GM12892 (cell line): ENCODE data around the gene CLDN15.
"Not testable (repeated sequence)": the region's sequence is repeated elsewhere in the genome, so short reads cannot be mapped to it uniquely, and the experiment has no call there.

ENCODE experiments used
- DNase-seq: peaks from one replicate; pipeline ENCODE4 v3.0.0; 2011; ENCODE audit not compliant: insufficient read length
- FAIRE-seq: peaks from 2 replicates; lab custom pipeline; 2011; peaks lifted over from hg19 to GRCh38; lab: Jason Lieb, UNC
- POLR2A ChIP-seq: IDR thresholded peaks from 2 replicates; pipeline ENCODE4 v1.6.1; 2011; ENCODE audit warnings: low read depth, low read length, control low read depth
- POLR2AphosphoS5 ChIP-seq: IDR thresholded peaks from 2 replicates; pipeline ENCODE4 v1.6.1; 2011; ENCODE audit warnings: low read depth, low read length, control low read depth
- TAF1 ChIP-seq: IDR thresholded peaks from 2 replicates; pipeline ENCODE4 v1.6.1; 2011; ENCODE audit warnings: low read depth, mild to moderate bottlenecking, control low read depth, low read length, borderline replicate concordance

Gene CLDN15

DNA sequence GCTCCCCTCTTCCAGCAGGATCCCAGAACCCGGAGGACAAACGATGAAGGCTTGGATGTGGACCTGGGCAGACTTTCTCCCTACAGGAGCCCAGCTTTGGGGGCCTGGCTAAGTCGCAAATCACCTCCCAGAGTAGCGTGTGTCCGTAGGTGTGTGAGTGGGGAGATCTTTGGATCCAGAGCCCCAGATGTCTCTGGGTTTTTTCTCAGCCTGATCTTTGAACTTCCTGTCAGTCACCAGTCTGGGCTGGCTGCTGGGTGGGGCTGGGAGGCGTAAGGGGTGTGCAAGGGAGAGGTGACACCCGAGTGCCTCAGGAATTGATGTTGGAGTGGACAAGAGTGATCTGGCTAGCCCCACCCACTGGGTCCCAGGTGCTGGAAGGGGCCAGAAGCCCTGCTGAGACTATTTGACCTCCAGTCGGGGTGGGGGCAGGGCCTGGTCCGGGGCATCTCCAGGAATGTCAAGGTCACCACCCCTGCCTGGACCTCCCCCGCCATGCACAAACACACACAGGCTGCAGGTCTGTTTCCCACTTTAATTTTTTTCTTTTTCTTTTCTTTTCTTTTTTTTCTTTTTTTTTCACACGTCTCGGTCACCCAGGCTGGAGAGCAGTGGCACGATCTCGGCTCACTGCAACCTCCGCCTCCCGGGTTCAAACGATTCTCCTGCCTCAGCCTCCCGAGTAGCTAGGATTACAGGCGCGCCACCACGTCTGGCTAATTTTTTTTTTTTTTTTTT lies 36.6 kb downstream of the CLDN15 start, which contains the start of gene MOGAT3:
Gene MOGAT3 (minus strand): TSS at position 175 of the 738 bp plus-strand sequence. CDS start 182 bp downstream, outside the sequence.
- no peak for DNase-seq
- TF ChIP-seq POLR2A (no peak), TAF1 (no peak), POLR2AphosphoS5 (no peak)

DNA sequence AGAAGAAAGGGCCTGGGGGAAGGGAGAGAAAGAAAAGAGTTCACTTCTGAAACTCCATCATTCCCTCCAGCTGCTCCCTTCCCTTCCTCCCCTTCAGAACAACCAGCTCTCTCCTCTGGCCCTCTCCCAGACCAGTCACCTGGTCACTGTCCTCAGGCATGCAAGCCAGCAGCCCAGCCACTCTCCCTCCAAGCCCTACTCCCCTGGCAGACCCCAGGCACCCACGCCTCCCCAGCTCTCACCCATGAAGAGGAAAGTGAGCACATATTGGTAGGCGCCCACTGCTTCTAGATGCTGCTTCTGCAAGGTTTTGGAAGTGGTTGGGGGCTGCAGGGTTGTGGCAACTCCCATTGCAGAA lies 37.1 kb downstream of the CLDN15 start:
- TF ChIP-seq POLR2A (no peak), TAF1 (no peak), POLR2AphosphoS5 (no peak)
- no peak for FAIRE-seq
- no peak for DNase-seq

More for the DNA sequence above, 36.6 kb downstream of the CLDN15 start, which contains the start of gene MOGAT3:
- no peak for FAIRE-seq

DNA sequence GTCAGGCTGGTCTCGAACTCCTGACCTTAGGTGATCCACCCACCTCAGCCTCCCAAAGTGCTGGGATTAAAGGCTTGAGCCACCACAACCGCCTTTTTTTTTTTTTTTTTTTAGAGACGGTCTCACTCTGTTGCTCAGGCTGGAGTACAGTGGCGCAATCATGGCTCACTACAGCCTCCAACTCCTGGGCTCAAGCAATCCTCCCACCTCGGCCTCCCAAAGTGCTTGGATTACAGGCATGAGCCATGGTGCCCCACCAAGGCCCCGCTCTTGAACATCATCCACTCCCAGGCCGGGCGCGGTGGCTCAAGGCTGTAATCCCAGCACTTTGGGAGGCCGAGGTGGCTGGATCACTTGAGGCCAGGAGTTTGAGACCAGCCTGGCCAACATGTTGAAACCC lies 38.1 kb downstream of the CLDN15 start:
- not testable (repeated sequence) for FAIRE-seq, DNase-seq

DNA sequence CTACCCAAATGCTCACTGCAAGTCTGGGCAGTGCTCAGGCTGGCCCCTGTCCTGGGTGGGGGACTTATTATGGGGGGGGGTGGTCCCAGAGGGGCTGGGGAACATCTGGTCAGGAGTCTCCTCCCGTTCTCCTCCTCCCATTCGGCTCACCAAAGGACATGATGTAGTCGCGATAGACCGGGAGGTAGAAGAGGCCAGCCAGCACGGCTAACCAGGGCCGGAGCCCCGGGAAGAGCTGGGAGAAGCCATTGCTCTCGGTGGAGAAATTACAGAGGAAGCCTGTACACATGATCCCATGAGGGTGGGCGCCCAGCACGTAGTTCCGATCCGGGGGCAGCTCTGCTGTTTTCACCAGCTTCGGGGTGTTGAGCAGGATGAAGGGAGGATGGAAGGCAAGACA lies 39.1 kb downstream of the CLDN15 start:
- no peak for TF ChIP-seq POLR2AphosphoS5
- no peak for TF ChIP-seq TAF1
- no peak for TF ChIP-seq POLR2A
- no peak for FAIRE-seq
- DNase-seq, result no peak

DNA sequence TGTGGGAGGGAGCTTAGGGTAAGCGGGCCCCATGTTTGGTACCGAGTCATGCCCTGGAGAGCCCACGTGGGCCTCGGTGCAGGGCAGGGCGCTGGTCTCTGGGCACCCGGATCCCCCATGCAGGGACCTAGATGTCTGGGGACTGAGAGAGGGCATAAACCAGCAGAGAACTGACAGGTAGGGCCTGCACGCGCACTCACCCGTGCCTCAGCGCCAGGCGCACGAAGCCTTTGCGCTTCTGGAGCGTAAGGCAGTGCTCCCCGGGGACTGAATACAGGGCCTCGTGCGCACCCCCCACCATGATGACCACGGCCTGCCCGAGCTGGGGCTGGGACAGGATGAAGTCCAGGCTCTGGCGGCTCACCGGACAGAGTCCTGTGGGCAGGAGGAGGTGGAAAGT lies 39.6 kb downstream of the CLDN15 start:
- DNase-seq, result no peak
- no peak for FAIRE-seq
- TF ChIP-seq POLR2AphosphoS5, result no peak
- TF ChIP-seq POLR2A, result no peak
- no peak for TF ChIP-seq TAF1

DNA sequence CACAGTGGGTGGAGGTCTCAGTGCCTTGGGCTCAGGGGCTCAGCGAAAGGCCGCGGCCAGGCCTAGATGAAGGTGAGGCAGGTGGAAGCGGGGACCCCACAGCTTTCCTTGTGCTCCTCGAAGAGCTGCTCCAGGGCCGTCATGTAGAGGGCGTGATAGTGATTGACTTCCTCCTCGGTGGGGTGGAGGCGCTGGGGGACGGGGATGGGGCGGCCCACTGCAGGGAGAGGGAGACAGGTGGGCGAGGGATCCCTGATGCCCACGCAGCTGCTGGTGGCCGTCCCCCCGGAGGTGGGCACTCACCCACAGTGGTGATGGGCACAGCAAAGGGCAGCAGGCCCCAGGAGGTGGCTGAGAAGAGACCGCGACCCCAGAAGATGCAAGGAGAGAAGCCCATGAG lies 41.7 kb downstream of the CLDN15 start:
- FAIRE-seq (no peak), DNase-seq (no peak)
- no peak for TF ChIP-seq POLR2A
- TF ChIP-seq TAF1, result no peak
- TF ChIP-seq POLR2AphosphoS5, result no peak

DNA sequence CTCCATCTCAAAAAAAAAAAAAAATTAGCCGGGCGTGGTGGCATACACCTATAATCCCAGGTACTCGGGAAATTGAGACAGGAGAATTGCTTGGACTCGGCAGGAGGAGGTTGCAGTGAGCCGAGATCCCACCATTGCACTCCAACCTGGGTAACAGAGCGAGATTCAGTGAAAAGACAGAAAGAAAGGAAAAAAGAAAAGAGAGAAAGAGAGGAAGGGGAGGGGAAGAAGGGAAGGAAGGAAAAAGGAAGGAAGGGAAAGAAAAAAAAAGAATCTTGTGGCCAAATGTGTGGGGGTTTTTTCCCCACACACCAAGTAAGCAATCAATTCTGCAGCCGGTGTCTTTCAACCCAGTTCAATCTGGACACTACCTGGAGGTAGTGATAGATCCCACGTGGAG lies 48.5 kb downstream of the CLDN15 start:
- FAIRE-seq (no peak), DNase-seq (no peak)
- TF ChIP-seq POLR2AphosphoS5 (no peak), POLR2A (no peak), TAF1 (no peak)

DNA sequence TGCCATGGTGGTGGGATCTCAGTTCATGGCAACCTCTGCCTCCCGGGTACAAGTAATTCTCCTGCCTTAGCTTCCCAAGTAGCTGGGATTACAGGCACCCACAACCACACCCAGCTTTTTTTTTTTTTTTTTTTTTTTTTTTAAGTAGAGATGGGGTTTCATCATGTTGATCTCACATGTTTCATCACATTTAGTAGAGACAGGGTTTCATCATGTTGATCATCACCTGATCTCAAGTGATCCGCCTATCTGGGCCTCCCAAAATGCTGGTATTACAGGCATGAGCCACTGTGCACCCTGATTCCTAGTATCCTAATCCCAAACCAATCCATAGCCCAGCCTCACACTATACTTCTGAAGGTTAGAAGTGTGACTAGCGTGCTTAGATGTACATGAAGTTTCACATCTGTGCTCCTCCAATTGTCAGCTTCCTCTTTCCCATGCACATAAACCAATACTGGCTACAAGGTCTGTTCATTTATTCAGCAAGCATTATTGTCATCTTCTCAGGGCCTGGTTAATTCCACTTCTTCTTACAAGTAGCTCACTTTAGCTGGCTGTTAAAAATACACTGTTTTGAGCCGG lies 50.7 kb downstream of the CLDN15 start:
- TF ChIP-seq POLR2A (no peak), POLR2AphosphoS5 (no peak), TAF1 (no peak)
- DNase-seq (no peak), FAIRE-seq (no peak)

DNA sequence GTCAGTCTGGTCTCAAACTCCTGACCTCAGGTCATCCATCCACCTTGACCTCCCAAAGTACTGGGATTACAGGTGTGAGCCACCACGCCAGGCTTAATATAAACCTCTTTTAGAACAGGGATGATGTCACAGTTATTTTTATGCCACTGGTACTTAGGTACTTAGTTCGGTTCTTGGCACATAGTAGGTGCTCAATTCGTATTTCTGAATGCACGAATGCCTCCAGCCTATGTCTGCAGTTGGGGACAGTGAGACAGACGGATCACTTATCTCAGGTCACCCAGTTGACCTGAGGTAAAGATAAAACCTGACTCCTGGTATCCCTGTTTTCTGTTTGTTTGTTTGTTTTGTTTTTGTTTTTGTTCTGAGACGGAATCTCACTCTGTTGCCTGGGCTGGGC lies 51.4 kb downstream of the CLDN15 start:
- FAIRE-seq (no peak), DNase-seq (no peak)
- no peak for TF ChIP-seq POLR2AphosphoS5
- TF ChIP-seq TAF1, result no peak
- TF ChIP-seq POLR2A, result no peak

DNA sequence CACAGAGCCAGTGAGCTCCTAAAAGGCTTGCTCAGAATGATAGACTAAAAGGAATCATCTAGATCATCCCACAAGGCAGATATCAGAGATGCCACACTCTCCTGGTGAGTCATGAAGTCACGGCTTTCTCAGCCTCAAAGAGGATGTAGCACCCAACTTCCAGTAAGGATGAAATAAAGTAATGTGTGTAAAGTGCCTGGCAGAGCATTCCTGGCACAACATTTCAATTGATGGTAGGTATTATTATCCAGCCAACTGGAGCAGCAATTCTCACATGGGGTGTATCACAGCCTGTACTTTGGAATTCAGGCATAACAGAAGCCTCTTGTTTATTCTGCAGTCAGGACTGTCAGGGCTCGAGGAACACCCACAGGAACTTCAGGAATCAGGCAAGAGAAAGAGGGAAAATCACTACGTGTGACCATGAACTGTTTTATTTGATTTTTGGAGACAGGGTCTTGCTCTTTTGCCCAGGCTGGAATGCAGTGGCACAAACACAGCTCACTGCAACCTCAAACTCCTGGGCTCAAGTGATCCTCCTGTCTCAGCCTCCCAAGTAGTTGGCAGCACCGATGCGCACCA lies 52.3 kb downstream of the CLDN15 start:
- DNase-seq, result no peak
- no peak for FAIRE-seq
- TF ChIP-seq POLR2A, result no peak
- TF ChIP-seq TAF1, result no peak
- no peak for TF ChIP-seq POLR2AphosphoS5
